ENCODE data around the gene FARSA. TPM values are rescaled to one million over a fixed set of nuclear protein-coding genes. Genes with fewer than 3 reads are reported as not detected.
A peak's percentile ranks its signal among the peaks of the same experiment; 100 is the strongest.

Gene FARSA
- total and polyA plus RNA-seq, 2 of the 13 experiments (the other 11 are each of a cell fraction or from before 2014, with no cell fraction given): 25.9 to 72.0 TPM

GRCh38 chr19:12956446-12957388 lies 23.2 kb upstream of the FARSA start, which contains the start of gene GADD45GIP1 (continued):
- TF ChIP-seq MXI1 (IDR thresholded peaks at IDR 0.05; ENCODE audit: borderline replicate concordance, low read depth, low read length): peak; percentile 74; the same call in 1 of the 3 replicates
- no peak for TF ChIP-seq CBX5 (CRISPR knock-in tag; IDR thresholded peaks at IDR 0.05; ENCODE audit: borderline replicate concordance)
- TF ChIP-seq ZNF674 (CRISPR knock-in tag; IDR thresholded peaks at IDR 0.05; ENCODE audit: low read depth): no peak
- TF ChIP-seq ZNF207 (IDR thresholded peaks at IDR 0.05; ENCODE audit: borderline replicate concordance): no peak
- peak; percentile 50; the same call in 1 of the 2 replicates for TF ChIP-seq KAT7 (CRISPR knock-in tag; IDR thresholded peaks at IDR 0.05; ENCODE audit: borderline replicate concordance)
- peak; percentile 38; the same call in 1 of the 2 replicates for TF ChIP-seq RXRA (CRISPR knock-in tag; IDR thresholded peaks at IDR 0.05)
- TF ChIP-seq ZNF318 (CRISPR knock-in tag; IDR thresholded peaks at IDR 0.05): no peak
- TF ChIP-seq SOX13 (IDR thresholded peaks at IDR 0.05): no peak; the same call in 1 of the 2 replicates
- TF ChIP-seq SOX13 (CRISPR knock-in tag; conservative IDR thresholded peaks at IDR 0.05 in 1 of 2, IDR thresholded peaks at IDR 0.05 in 1 of 2): no peak; a peak in 2 of 4 replicates
- TF ChIP-seq ZSCAN9 (CRISPR knock-in tag; IDR thresholded peaks at IDR 0.05; ENCODE audit: borderline replicate concordance): no peak
- no peak for TF ChIP-seq ZNF557 (CRISPR knock-in tag; IDR thresholded peaks at IDR 0.05)
- TF ChIP-seq DNMT3B (CRISPR knock-in tag; conservative IDR thresholded peaks at IDR 0.05): no peak
- no peak for TF ChIP-seq AKNA (CRISPR knock-in tag; IDR thresholded peaks at IDR 0.05; ENCODE audit: borderline replicate concordance)
- TF ChIP-seq SMARCE1 (IDR thresholded peaks at IDR 0.05; ENCODE audit: borderline replicate concordance): no peak
- no peak for TF ChIP-seq ZKSCAN5 (CRISPR knock-in tag; IDR thresholded peaks at IDR 0.05)
- peak; percentile 71; the same call in 1 of the 2 replicates for TF ChIP-seq PHF20 (CRISPR knock-in tag; IDR thresholded peaks at IDR 0.05)

Data from HepG2 (cell line).